Measurements from ENCODE around the gene GABRR1.

- TF ChIP-seq CTCF (IDR thresholded peaks at IDR 0.05; ENCODE audit: low read length) (no peak), EZH2 (IDR thresholded peaks at IDR 0.05; ENCODE audit: borderline replicate concordance, low read length) (no peak)
Measured at GRCh38 chr6:89237158-89237557, 20.0 kb upstream of the GABRR1 start.
